Panc1 (cell line): Measurements from ENCODE around the gene KXD1.
"Not testable (repeated sequence)": the region's sequence is repeated elsewhere in the genome, so short reads cannot be mapped to it uniquely, and the experiment has no call there.

Source experiments
- POLR2AphosphoS5 ChIP-seq: IDR thresholded peaks from 2 replicates; pipeline ENCODE4 v1.6.1; 2012; ENCODE audit warnings: mild to moderate bottlenecking, low read depth, low read length, moderate library complexity
- SIN3A ChIP-seq: IDR thresholded peaks from 2 replicates; pipeline ENCODE4 v1.6.1; 2012; ENCODE audit warnings: low read depth, mild to moderate bottlenecking, low read length, moderate library complexity, borderline replicate concordance; ENCODE audit not compliant: insufficient read depth
- TF ChIP-seq, protein P1 (sequence below): fragments of 450-650 bp; IDR thresholded peaks from 2 replicates; pipeline ENCODE4 v1.5.1; 2017; ENCODE audit warnings: mild to moderate bottlenecking
- TF ChIP-seq, protein P2 (sequence below), 2 experiments: IDR thresholded peaks; 2 replicates each; pipeline ENCODE4 v1.6.1; 2011 to 2012; ENCODE audit warnings: low read depth in 2 of 2, control low read depth in 1 of 2, low read length in 1 of 2, mild to moderate bottlenecking in 1 of 2, moderate library complexity in 1 of 2; ENCODE audit not compliant: insufficient read depth in 1 of 2

DNA sequence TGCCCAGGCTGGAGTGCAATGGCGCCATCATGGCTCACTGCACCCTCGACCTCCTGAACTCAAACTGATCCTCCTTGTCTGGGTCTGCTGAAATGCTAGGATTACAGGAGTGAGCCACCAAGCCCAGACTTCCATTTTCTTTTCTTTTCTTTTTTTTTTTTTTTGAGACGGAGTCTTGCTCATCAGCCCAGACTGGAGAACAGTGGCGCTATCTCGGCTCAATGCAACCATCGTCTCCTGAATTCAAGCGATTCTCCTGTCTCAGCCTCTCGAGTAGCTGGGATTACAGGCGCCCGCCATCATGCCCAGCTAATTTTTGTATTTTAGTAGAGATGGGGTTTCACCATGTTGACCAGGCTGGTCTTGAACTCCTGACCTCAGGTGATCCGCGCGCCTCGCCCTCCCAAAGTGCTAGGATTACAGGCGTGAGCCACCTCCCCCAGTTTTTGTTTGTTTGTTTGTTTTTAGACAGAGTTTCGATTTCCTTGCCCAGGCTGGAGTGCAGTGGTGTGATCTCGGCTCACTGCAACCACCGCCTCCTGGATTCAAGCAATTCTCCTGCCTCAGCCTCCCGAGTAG is 34.7 kb upstream of the KXD1 start:
- TF ChIP-seq, protein P1, sequence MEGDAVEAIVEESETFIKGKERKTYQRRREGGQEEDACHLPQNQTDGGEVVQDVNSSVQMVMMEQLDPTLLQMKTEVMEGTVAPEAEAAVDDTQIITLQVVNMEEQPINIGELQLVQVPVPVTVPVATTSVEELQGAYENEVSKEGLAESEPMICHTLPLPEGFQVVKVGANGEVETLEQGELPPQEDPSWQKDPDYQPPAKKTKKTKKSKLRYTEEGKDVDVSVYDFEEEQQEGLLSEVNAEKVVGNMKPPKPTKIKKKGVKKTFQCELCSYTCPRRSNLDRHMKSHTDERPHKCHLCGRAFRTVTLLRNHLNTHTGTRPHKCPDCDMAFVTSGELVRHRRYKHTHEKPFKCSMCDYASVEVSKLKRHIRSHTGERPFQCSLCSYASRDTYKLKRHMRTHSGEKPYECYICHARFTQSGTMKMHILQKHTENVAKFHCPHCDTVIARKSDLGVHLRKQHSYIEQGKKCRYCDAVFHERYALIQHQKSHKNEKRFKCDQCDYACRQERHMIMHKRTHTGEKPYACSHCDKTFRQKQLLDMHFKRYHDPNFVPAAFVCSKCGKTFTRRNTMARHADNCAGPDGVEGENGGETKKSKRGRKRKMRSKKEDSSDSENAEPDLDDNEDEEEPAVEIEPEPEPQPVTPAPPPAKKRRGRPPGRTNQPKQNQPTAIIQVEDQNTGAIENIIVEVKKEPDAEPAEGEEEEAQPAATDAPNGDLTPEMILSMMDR, result not testable (repeated sequence)
- TF ChIP-seq, protein P2, sequence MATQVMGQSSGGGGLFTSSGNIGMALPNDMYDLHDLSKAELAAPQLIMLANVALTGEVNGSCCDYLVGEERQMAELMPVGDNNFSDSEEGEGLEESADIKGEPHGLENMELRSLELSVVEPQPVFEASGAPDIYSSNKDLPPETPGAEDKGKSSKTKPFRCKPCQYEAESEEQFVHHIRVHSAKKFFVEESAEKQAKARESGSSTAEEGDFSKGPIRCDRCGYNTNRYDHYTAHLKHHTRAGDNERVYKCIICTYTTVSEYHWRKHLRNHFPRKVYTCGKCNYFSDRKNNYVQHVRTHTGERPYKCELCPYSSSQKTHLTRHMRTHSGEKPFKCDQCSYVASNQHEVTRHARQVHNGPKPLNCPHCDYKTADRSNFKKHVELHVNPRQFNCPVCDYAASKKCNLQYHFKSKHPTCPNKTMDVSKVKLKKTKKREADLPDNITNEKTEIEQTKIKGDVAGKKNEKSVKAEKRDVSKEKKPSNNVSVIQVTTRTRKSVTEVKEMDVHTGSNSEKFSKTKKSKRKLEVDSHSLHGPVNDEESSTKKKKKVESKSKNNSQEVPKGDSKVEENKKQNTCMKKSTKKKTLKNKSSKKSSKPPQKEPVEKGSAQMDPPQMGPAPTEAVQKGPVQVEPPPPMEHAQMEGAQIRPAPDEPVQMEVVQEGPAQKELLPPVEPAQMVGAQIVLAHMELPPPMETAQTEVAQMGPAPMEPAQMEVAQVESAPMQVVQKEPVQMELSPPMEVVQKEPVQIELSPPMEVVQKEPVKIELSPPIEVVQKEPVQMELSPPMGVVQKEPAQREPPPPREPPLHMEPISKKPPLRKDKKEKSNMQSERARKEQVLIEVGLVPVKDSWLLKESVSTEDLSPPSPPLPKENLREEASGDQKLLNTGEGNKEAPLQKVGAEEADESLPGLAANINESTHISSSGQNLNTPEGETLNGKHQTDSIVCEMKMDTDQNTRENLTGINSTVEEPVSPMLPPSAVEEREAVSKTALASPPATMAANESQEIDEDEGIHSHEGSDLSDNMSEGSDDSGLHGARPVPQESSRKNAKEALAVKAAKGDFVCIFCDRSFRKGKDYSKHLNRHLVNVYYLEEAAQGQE (IDR thresholded peaks at IDR 0.05; ENCODE audit: insufficient read depth in 1 of 2, low read depth in 2 of 2, low read length in 1 of 2), result not testable (repeated sequence)
- TF ChIP-seq POLR2AphosphoS5, SIN3A: not testable (repeated sequence)
